ENCODE results near the gene RTP5.
"Not testable (repeated sequence)": the region's sequence is repeated elsewhere in the genome, so short reads cannot be mapped to it uniquely, and the experiment has no call there.

Gene RTP5

GRCh38 chr2:241904011-241904718 is 34.6 kb downstream of the RTP5 start:
- no peak for DNase-seq (ENCODE audit: insufficient read length)
- no peak for FAIRE-seq
- TF ChIP-seq POLR2AphosphoS5 (IDR thresholded peaks at IDR 0.05; ENCODE audit: low read depth, low read length) (no peak), POLR2A (IDR thresholded peaks at IDR 0.05; ENCODE audit: low read depth, low read length) (no peak), TAF1 (IDR thresholded peaks at IDR 0.05; ENCODE audit: borderline replicate concordance, low read depth, low read length) (no peak)

- TF ChIP-seq POLR2A (IDR thresholded peaks at IDR 0.05; ENCODE audit: low read depth, low read length) (no peak), TAF1 (IDR thresholded peaks at IDR 0.05; ENCODE audit: borderline replicate concordance, low read depth, low read length) (no peak), POLR2AphosphoS5 (IDR thresholded peaks at IDR 0.05; ENCODE audit: low read depth, low read length) (no peak)
- no peak for FAIRE-seq
- DNase-seq (ENCODE audit: insufficient read length): no peak
Observed at GRCh38 chr2:241904791-241905710, 35.5 kb downstream of the RTP5 start.

- TF ChIP-seq POLR2A (IDR thresholded peaks at IDR 0.05; ENCODE audit: low read depth, low read length): no peak
- no peak for TF ChIP-seq TAF1 (IDR thresholded peaks at IDR 0.05; ENCODE audit: borderline replicate concordance, low read depth, low read length)
- TF ChIP-seq POLR2AphosphoS5 (IDR thresholded peaks at IDR 0.05; ENCODE audit: low read depth, low read length): no peak
- FAIRE-seq (no peak), DNase-seq (ENCODE audit: insufficient read length) (no peak)
Observed at GRCh38 chr2:241905716-241906377, 36.3 kb downstream of the RTP5 start.

- FAIRE-seq: not testable (repeated sequence)
Observed at GRCh38 chr2:241906378-241906770, 36.8 kb downstream of the RTP5 start.

GRCh38 chr2:241906826-241907570 is 37.5 kb downstream of the RTP5 start:
- TF ChIP-seq POLR2A (IDR thresholded peaks at IDR 0.05; ENCODE audit: low read depth, low read length) (no peak), POLR2AphosphoS5 (IDR thresholded peaks at IDR 0.05; ENCODE audit: low read depth, low read length) (no peak), TAF1 (IDR thresholded peaks at IDR 0.05; ENCODE audit: borderline replicate concordance, low read depth, low read length) (no peak)
- no peak for FAIRE-seq
- DNase-seq (ENCODE audit: insufficient read length): no peak

More at GRCh38 chr2:241906378-241906770, 36.8 kb downstream of the RTP5 start:
- DNase-seq (ENCODE audit: insufficient read length): not testable (repeated sequence)

- not testable (repeated sequence) for DNase-seq (ENCODE audit: insufficient read length); FAIRE-seq
Observed at GRCh38 chr2:241907831-241908230, 38.3 kb downstream of the RTP5 start.

GRCh38 chr2:241908686-241909420 is 39.3 kb downstream of the RTP5 start:
- DNase-seq (ENCODE audit: insufficient read length): no peak
- TF ChIP-seq POLR2A (IDR thresholded peaks at IDR 0.05; ENCODE audit: low read depth, low read length) (no peak), POLR2AphosphoS5 (IDR thresholded peaks at IDR 0.05; ENCODE audit: low read depth, low read length) (no peak), TAF1 (IDR thresholded peaks at IDR 0.05; ENCODE audit: borderline replicate concordance, low read depth, low read length) (no peak)
- FAIRE-seq: no peak

- TF ChIP-seq POLR2A (IDR thresholded peaks at IDR 0.05; ENCODE audit: low read depth, low read length) (no peak), POLR2AphosphoS5 (IDR thresholded peaks at IDR 0.05; ENCODE audit: low read depth, low read length) (no peak), TAF1 (IDR thresholded peaks at IDR 0.05; ENCODE audit: borderline replicate concordance, low read depth, low read length) (no peak)
- FAIRE-seq (no peak), DNase-seq (ENCODE audit: insufficient read length) (no peak)
Observed at GRCh38 chr2:241909769-241910168, 40.2 kb downstream of the RTP5 start.

- DNase-seq (ENCODE audit: insufficient read length) (no peak), FAIRE-seq (no peak)
- TF ChIP-seq TAF1 (IDR thresholded peaks at IDR 0.05; ENCODE audit: borderline replicate concordance, low read depth, low read length) (no peak), POLR2A (IDR thresholded peaks at IDR 0.05; ENCODE audit: low read depth, low read length) (no peak), POLR2AphosphoS5 (IDR thresholded peaks at IDR 0.05; ENCODE audit: low read depth, low read length) (no peak)
Observed at GRCh38 chr2:241910604-241911520, 41.3 kb downstream of the RTP5 start.

- TF ChIP-seq POLR2AphosphoS5 (IDR thresholded peaks at IDR 0.05; ENCODE audit: low read depth, low read length) (no peak), POLR2A (IDR thresholded peaks at IDR 0.05; ENCODE audit: low read depth, low read length) (no peak), TAF1 (IDR thresholded peaks at IDR 0.05; ENCODE audit: borderline replicate concordance, low read depth, low read length) (no peak)
- FAIRE-seq (no peak), DNase-seq (ENCODE audit: insufficient read length) (no peak)
Observed at GRCh38 chr2:241911551-241911950, 42.0 kb downstream of the RTP5 start.

Data from GM12892 (cell line).